Caco-2 (cell line): ENCODE measurements around the gene OR7C1. TPM values are rescaled to one million over a fixed set of nuclear protein-coding genes. Genes with fewer than 3 reads are reported as not detected.

Experiments used
- BruUV-seq: library from RNA; stranded (reverse); fragments of 400-500 nt; replicated peaks from 2 replicates; lab custom pipeline; 2021; lab: Mats Ljungman, UMichigan
- CTCF ChIA-PET: fragments of 300-600 bp; sonication (Branson Sonifier 250); formaldehyde crosslinking; loops from one replicate; lab custom pipeline; 2022; ENCODE audit warnings: antibody characterized with exemption; lab: Charles Lee
- POLR2A ChIA-PET: fragments of 300-600 bp; sonication (Branson Sonifier 250); formaldehyde crosslinking; loops from one replicate; lab custom pipeline; 2022; ENCODE audit warnings: antibody characterized with exemption; lab: Charles Lee
- DNase-seq, 2 experiments: peaks; one replicate each; pipeline versions ENCODE4 v3.0.0 to v3.0.0-alpha.2; 2020 to 2022
- H3K27me3 ChIP-seq: replicated peaks from 2 replicates; pipeline ENCODE4 v1.6.0; 2011; ENCODE audit warnings: low read length; ENCODE audit not compliant: control insufficient read depth, insufficient read depth
- H3K36me3 ChIP-seq: 2 replicates; pipeline ENCODE4 v1.5.1; 2011; ENCODE audit warnings: low read length; ENCODE audit not compliant: control insufficient read depth, insufficient read depth
- H3K4me1 ChIP-seq: fragments of 250-450 bp; sonication (Bioruptor Pico); 2 replicates; pipeline ENCODE4 v1.5.1; 2020; ENCODE audit warnings: mild to moderate bottlenecking
- H3K4me3 ChIP-seq: 2 replicates; pipeline ENCODE4 v1.5.1; 2011; ENCODE audit warnings: low read depth, mild to moderate bottlenecking, control low read depth, low read length
- H3K9me3 ChIP-seq: fragments of 250-450 bp; sonication (Bioruptor Pico); 2 replicates; pipeline ENCODE4 v1.5.1; 2020; ENCODE audit warnings: mild to moderate bottlenecking, moderate library complexity
- H3K27ac Mint-ChIP-seq: one replicate; pipeline ENCODE4 v1.8.0; 2022; ENCODE audit warnings: mixed read lengths; ENCODE audit not compliant: unreplicated experiment
- H3K27me3 Mint-ChIP-seq: one replicate; pipeline ENCODE4 v1.8.0; 2022; ENCODE audit warnings: mixed read lengths; ENCODE audit not compliant: insufficient read depth, unreplicated experiment
- H3K36me3 Mint-ChIP-seq: one replicate; pipeline ENCODE4 v1.8.0; 2022; ENCODE audit warnings: mild to moderate bottlenecking, mixed read lengths; ENCODE audit not compliant: insufficient read depth, unreplicated experiment
- H3K4me1 Mint-ChIP-seq: one replicate; pipeline ENCODE4 v1.8.0; 2022; ENCODE audit warnings: low read depth, mixed read lengths; ENCODE audit not compliant: unreplicated experiment
- H3K4me3 Mint-ChIP-seq: one replicate; pipeline ENCODE4 v1.8.0; 2022; ENCODE audit warnings: mild to moderate bottlenecking, moderate library complexity, mixed read lengths; ENCODE audit not compliant: unreplicated experiment
- H3K9me3 Mint-ChIP-seq: one replicate; pipeline ENCODE4 v1.8.0; 2022; ENCODE audit warnings: mixed read lengths; ENCODE audit not compliant: unreplicated experiment
- CTCF ChIP-seq, 2 experiments: fragments of 200-600 bp in 1 of 2; IDR thresholded peaks; 1 replicate in 1 of 2; 2 replicates in 1 of 2; pipeline versions ENCODE4 v1.5.1 to v1.8.0; 2011 to 2022; ENCODE audit warnings: antibody characterized with exemption in 1 of 2, control low read depth in 1 of 2, inconsistent platforms in 1 of 2, low read depth in 1 of 2, low read length in 1 of 2, mild to moderate bottlenecking in 1 of 2, moderate library complexity in 1 of 2; ENCODE audit not compliant: insufficient read depth in 1 of 2, severe bottlenecking in 1 of 2, unreplicated experiment in 1 of 2
- intact Hi-C: fragments of 100-400 bp; cut with micrococcal nuclease; formaldehyde crosslinking; loops from one replicate; pipeline ENCODE4 v1.10.0; 2022; ENCODE audit not compliant: unreplicated experiment
- total RNA-seq: library from RNA; stranded (reverse); gene quantifications from 2 replicates; pipeline ENCODE4 v1.2.3, GENCODE V29; 2022

OR7C1 gene
- total RNA-seq, 1 experiment from 2014 or later = not detected

GRCh38 chr19:14772467-14772866 lies 62.5 kb downstream of the OR7C1 start:
- Histone ChIP-seq H3K4me1 (no peaks in the 10 kb centered on the region), H3K4me3 (no peak overlapping the region), H3K27me3 (no peaks in the 10 kb centered on the region), H3K9me3 (no peaks in the 10 kb centered on the region), H3K36me3 (no peaks in the 10 kb centered on the region)
- DNase-seq = no peak
- peaks cover 6% of the 10 kb centered on the region for H3K36me3 Mint-ChIP-seq
- H3K9me3 Mint-ChIP-seq = no peaks in the 10 kb centered on the region
- POLR2A ChIA-PET = no interaction called here
- no peak overlapping the region for H3K4me3 Mint-ChIP-seq
- intact Hi-C loops = no loop called here
- CTCF ChIA-PET = no interaction called here
- H3K27ac Mint-ChIP-seq = no peak overlapping the region
- BruUV-seq = no TSS peak
- no peaks in the 10 kb centered on the region for H3K4me1 Mint-ChIP-seq
- H3K27me3 Mint-ChIP-seq = peaks cover 4% of the 10 kb centered on the region
- TF ChIP-seq CTCF (IDR thresholded peaks at IDR 0.05; ENCODE audit: insufficient read depth in 1 of 2, low read depth in 1 of 2, low read length in 1 of 2, severe bottlenecking in 1 of 2, unreplicated experiment in 1 of 2) = no peak

GRCh38 chr19:14770944-14771839 lies 63.8 kb downstream of the OR7C1 start:
- Mint-ChIP-seq H3K9me3 (no peaks in the 10 kb centered on the region), H3K27ac (no peak overlapping the region), H3K4me1 (no peaks in the 10 kb centered on the region), H3K4me3 (no peak overlapping the region), H3K36me3 (no peaks in the 10 kb centered on the region), H3K27me3 (peaks cover 4% of the 10 kb centered on the region)
- Histone ChIP-seq H3K36me3 (no peaks in the 10 kb centered on the region), H3K9me3 (no peaks in the 10 kb centered on the region), H3K4me3 (no peak overlapping the region), H3K4me1 (no peaks in the 10 kb centered on the region), H3K27me3 (no peaks in the 10 kb centered on the region)
- DNase-seq = no peak
- POLR2A ChIA-PET = no interaction called here
- intact Hi-C loops = no loop called here
- BruUV-seq = no TSS peak
- TF ChIP-seq CTCF (IDR thresholded peaks at IDR 0.05; ENCODE audit: insufficient read depth in 1 of 2, low read depth in 1 of 2, low read length in 1 of 2, severe bottlenecking in 1 of 2, unreplicated experiment in 1 of 2) = no peak
- CTCF ChIA-PET = no interaction called here

GRCh38 chr19:14770136-14770535 lies 64.8 kb downstream of the OR7C1 start:
- no peaks in the 10 kb centered on the region for H3K27me3 ChIP-seq
- no peaks in the 10 kb centered on the region for H3K4me1 Mint-ChIP-seq
- no peak overlapping the region for H3K4me3 ChIP-seq
- no peaks in the 10 kb centered on the region for H3K36me3 Mint-ChIP-seq
- intact Hi-C loops = no loop called here
- TF ChIP-seq CTCF (IDR thresholded peaks at IDR 0.05; ENCODE audit: insufficient read depth in 1 of 2, low read depth in 1 of 2, low read length in 1 of 2, severe bottlenecking in 1 of 2, unreplicated experiment in 1 of 2) = no peak
- no peak for DNase-seq
- ChIA-PET POLR2A (no interaction called here), CTCF (no interaction called here)
- H3K4me3 Mint-ChIP-seq = no peak overlapping the region
- no peaks in the 10 kb centered on the region for H3K4me1 ChIP-seq
- no TSS peak for BruUV-seq
- H3K9me3 ChIP-seq = no peaks in the 10 kb centered on the region
- H3K27ac Mint-ChIP-seq = no peak overlapping the region
- peaks cover 4% of the 10 kb centered on the region for H3K27me3 Mint-ChIP-seq
- H3K9me3 Mint-ChIP-seq = no peaks in the 10 kb centered on the region
- no peaks in the 10 kb centered on the region for H3K36me3 ChIP-seq
